D721Med (cell line): ENCODE data around the gene B3GNT7.

Experiments
- DNase-seq: peaks from one replicate; pipeline ENCODE4 v3.0.0; 2011; ENCODE audit warnings: low spot score; ENCODE audit not compliant: insufficient read length
- FAIRE-seq: peaks from 2 replicates; lab custom pipeline; 2011; peaks lifted over from hg19 to GRCh38; lab: Jason Lieb, UNC
- CTCF ChIP-seq: IDR thresholded peaks from 2 replicates; pipeline ENCODE4 v1.5.1; 2012; ENCODE audit warnings: mild to moderate bottlenecking, control low read depth; ENCODE audit not compliant: insufficient read depth; ENCODE audit errors: missing control alignments

The B3GNT7 gene

DNA sequence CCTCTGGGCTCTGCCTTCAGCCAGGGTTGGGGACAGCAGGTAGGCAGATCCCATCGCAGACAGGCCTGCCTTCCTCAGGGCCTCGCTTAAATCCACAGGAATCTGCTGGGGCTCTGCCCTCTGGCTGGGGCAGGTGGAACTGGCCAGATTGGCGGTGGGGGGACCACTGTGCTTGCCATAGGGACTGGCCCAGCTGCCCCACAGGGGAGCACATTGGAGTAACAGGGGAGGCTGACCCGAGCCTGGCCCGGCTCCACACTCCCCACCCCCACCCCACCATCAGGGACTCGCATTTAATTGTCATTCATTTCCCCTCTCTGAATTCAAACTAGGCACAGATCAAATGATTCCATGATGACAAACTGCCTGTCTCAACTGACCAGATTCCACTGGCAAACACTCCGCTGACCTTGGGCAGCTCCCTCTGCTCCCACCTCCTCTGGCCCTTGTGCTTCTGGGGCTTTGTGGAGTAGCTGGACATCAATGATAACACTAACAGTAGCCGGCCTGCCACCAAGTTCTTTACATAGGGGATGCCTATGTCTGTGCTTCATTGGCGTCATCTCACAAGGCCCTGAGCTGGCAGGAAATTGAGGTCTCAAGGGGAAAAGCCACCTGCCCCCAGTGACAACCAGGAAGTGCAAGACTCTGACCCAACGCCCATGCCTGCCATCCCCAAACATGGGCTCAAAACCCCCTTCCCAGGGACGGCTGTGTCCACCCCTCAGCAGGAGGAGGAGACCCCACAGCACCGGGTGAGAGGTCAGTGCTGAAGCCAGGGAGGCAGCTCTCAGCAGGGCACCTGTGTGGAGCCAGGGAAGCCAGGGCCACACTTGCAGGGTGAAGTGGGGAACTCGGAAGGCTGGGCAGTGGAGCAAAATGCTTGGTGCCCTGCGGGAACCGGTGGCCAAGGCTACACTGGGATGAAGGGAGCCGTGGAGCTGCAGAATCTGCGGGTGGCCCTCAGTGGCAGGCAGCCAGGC, 2.1 kb upstream of the B3GNT7 start:
- FAIRE-seq: no peak
- DNase-seq: no peak
- TF ChIP-seq CTCF: no peak

DNA sequence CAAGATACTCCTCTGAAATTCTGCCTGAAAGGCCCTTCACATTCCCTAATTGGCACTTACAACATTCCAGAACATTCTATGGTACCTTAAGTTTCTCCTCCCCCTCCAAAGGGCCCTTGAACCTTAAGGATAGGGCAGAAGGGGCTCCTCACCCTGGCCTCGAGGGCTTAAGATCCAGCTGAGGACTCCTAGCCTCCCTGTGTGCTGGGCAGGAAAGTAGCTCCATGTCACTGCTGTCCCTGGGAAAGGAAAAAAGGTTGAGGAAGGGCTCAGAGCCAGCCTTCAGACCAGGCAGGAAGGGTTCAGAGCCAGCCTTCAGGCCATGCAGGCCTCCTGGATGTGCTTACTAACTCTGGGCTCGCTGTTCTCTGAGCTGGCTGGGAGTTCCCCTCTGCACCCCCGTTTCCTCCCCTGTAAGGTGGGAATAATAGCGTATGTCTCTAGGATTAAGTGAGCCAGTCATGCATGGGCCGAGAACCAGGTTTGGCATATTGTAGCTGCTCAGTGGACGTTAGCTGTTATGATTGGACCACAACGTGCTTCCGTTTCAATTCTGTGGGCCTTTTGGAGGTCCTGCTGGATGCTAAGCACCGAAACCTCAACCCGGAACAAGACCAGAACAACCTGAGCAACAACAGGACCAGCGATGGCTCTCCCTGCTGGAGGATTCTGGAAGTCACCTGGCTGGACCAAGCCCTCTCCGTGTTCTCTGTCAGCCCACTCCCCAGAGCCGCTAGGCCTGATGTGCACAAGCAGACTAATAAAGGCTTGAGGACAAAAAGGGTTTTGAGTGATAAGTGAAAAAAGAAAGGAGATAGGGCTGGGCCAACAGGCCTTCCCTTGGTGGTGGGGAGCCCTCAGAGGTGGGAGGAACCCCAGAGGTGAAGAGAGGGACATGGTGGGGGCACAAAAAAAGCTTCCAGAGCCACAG, 1.0 kb upstream of the B3GNT7 start:
- no peak for FAIRE-seq
- DNase-seq: no peak
- TF ChIP-seq CTCF: no peak

DNA sequence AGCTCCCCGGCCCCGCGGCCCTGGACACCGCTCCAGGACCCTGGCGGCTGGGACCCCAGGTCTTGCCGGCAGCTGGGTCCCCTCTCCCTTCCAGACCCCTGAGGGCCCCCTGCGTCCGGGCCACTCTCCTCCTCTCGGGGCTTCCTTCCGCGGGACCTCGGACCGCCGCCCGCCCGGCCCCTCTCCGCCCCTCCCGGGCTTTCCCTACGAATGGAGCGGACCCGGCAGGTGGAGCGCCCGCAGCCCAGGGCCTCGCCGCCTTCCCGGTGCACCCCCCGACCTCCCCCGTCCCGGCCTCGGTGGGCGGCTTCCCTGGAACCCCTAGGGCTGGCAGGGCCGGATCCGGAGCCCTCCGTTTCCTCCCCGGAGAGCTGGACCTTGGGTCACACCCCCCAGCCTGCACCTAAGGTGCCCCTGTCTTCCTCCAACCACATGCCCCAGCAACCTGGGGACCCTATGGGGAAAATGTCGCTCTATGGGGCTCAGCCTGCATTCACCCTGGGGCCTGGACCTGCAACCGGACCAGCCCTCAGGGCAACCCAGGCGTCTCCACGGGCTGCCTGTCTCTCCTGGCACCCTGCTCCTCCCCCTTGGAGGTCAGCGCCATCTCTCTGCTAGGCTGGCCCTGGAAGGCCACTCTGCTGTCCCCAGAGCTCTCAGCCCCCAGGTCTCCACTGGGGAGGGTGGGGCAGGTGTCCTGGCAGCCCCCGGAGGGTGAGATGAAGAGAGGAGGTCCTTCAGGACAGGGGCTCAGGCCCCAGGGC, 730 bp downstream of the B3GNT7 start:
- no peak for TF ChIP-seq CTCF
- no peak for FAIRE-seq
- DNase-seq: no peak

DNA sequence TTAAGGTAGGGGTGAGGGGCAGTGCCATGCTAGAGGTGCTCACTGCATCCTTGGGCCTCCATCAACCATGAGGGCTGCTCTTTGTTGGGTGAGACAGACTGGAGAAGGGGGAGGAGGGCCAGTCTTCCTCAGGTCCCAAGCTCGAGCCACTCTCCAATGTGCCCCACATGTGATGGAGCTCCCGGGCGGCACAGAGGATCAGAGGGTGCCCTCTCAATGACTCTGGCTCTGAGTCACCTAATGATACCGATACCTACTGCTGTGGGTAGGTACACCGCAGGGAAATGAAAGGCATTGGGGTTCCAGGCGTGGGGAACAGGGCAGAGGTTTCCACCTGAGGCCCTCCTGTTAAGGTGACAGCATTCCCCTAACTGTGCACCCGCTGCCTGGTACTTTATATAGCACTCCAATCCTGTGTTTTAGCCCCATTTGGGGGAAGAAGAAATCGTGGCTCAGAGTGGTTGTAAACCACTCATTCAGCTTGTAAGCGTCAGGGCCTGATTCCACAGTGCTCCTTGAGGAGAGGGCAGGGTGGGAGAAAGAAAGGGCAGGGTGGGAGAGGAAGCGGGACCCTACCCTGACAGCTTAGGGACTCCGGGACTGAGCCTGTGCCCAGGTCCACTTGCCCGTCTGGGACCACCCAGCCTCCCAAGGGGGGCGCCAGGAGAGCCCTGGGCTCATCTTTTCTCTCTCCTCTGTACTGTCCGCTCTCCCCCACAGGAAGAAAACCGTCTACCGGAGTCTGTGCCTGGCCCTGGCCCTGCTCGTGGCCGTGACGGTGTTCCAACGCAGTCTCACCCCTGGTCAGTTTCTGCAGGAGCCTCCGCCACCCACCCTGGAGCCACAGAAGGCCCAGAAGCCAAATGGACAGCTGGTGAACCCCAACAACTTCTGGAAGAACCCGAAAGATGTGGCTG, 1.8 kb downstream of the B3GNT7 start:
- no peak for TF ChIP-seq CTCF
- FAIRE-seq: no peak

GRCh38 chr2:231397928-231398294, 2.4 kb downstream of the B3GNT7 start:
- FAIRE-seq: no peak
- no peak for DNase-seq
- TF ChIP-seq CTCF: no peak

More for the DNA sequence above, 1.8 kb downstream of the B3GNT7 start:
- DNase-seq: no peak

- DNase-seq (no peak), FAIRE-seq (no peak)
- TF ChIP-seq CTCF: no peak
Measured at GRCh38 chr2:231398585-231398984, 3.1 kb downstream of the B3GNT7 start.
